T-cell (primary cell): ENCODE data around the gene OSBPL3. TPM values are rescaled to one million over a fixed set of nuclear protein-coding genes. Genes with fewer than 3 reads are reported as not detected.

Experiments used
- ATAC-seq, 4 experiments: fragments of 200-7000 bp in 3 of 4; fragments of 150-1000 bp in 1 of 4; cut with Tn5 transposase; replicated peaks in 1 of 4; 1 replicate in 3 of 4; 2 replicates in 1 of 4; pipeline ENCODE4 v1.10.0; 2021; ENCODE audit warnings: moderate library complexity in 3 of 4, mild to moderate bottlenecking in 2 of 4, moderate number of reproducible peaks in 1 of 4
- CTCF ChIA-PET, 2 donors: fragments of 300-600 bp; sonication (Branson Sonifier 250); formaldehyde crosslinking; loops; one replicate each; lab custom pipeline; 2022; ENCODE audit warnings: antibody characterized with exemption in 2 of 2; lab: Charles Lee
- POLR2A ChIA-PET, 2 donors: fragments of 300-600 bp; sonication (Branson Sonifier 250); formaldehyde crosslinking; loops; one replicate each; lab custom pipeline; 2022; ENCODE audit warnings: antibody characterized with exemption in 2 of 2; lab: Charles Lee
- DNase-seq, 35 experiments: peaks; one replicate each; pipeline versions ENCODE4 v3.0.0 to v3.0.0-alpha.2; 2013 to 2023
- H3K27ac ChIP-seq: one replicate; pipeline ENCODE4 v1.5.1; 2013; ENCODE audit warnings: low read length
- H3K27me3 ChIP-seq, 2 experiments: replicated peaks in 1 of 2; 1 replicate in 1 of 2; 2 replicates in 1 of 2; pipeline versions ENCODE4 v1.6.1 to v1.7.0; 2013; ENCODE audit warnings: low read length in 1 of 2, mixed read lengths in 1 of 2; ENCODE audit not compliant: control insufficient read depth in 2 of 2, insufficient read depth in 2 of 2; ENCODE audit errors: extremely low read depth in 1 of 2
- H3K36me3 ChIP-seq, 2 donors: 1 replicate in 1 of 2; 2 replicates in 1 of 2; pipeline versions ENCODE4 v1.6.1 to v1.7.0; 2013; ENCODE audit warnings: low read length in 1 of 2; ENCODE audit not compliant: control insufficient read depth in 2 of 2, insufficient read depth in 1 of 2; ENCODE audit errors: extremely low read depth in 1 of 2
- H3K4me1 ChIP-seq, 2 experiments: 1 replicate in 1 of 2; 2 replicates in 1 of 2; pipeline versions ENCODE4 v1.6.1 to v1.7.0; 2013; ENCODE audit warnings: low read length in 2 of 2, mixed read lengths in 1 of 2; ENCODE audit not compliant: insufficient read depth in 2 of 2, control insufficient read depth in 1 of 2; ENCODE audit errors: extremely low read depth in 1 of 2
- H3K4me3 ChIP-seq, 2 donors: 1 replicate in 1 of 2; 2 replicates in 1 of 2; pipeline versions ENCODE4 v1.5.1 to v1.7.0; 2013; ENCODE audit warnings: mild to moderate bottlenecking in 2 of 2, low read length in 1 of 2, moderate library complexity in 1 of 2; ENCODE audit not compliant: control insufficient read depth in 1 of 2; ENCODE audit errors: extremely low read depth in 1 of 2
- H3K9me3 ChIP-seq: 2 replicates; pipeline ENCODE4 v1.7.0; 2013
- H3K27ac Mint-ChIP-seq, 2 donors: one replicate each; pipeline ENCODE4 v1.8.0; 2020 to 2021; ENCODE audit warnings: mild to moderate bottlenecking in 2 of 2, mixed read lengths in 2 of 2
- H3K27me3 Mint-ChIP-seq, 2 donors: one replicate each; pipeline ENCODE4 v1.8.0; 2021 to 2022; ENCODE audit warnings: mixed read lengths in 2 of 2
- H3K36me3 Mint-ChIP-seq: one replicate; pipeline ENCODE4 v1.8.0; 2021; ENCODE audit warnings: mixed read lengths
- H3K4me1 Mint-ChIP-seq, 3 donors: one replicate each; pipeline ENCODE4 v1.8.0; 2020 to 2022; ENCODE audit warnings: mixed read lengths in 3 of 3, mild to moderate bottlenecking in 1 of 3
- H3K4me3 Mint-ChIP-seq, 3 donors: one replicate each; pipeline ENCODE4 v1.8.0; 2020 to 2022; ENCODE audit warnings: mild to moderate bottlenecking in 3 of 3, mixed read lengths in 3 of 3, moderate library complexity in 3 of 3
- H3K9me3 Mint-ChIP-seq, 3 donors: one replicate each; pipeline ENCODE4 v1.8.0; 2020 to 2022; ENCODE audit warnings: mixed read lengths in 3 of 3
- WGBS: methylation state at CpG from one replicate; pipeline ENCODE4 v1.1.5; 2013; ENCODE audit warnings: missing lambda C conversion rate; ENCODE audit not compliant: insufficient coverage; 5-methylcytosine and 5-hydroxymethylcytosine counted together
- total RNA-seq, 35 experiments: library from RNA in 6 of 35; stranded (reverse) in 6 of 35; fragments of 120-200 nt in 1 of 35; gene quantifications; one replicate each; pipeline versions ENCODE4 v1.2.1 to v1.2.4 and lab custom pipeline; 2013 to 2026

Gene OSBPL3
- total RNA-seq, 5 donors from 2014 or later (not counting 1 experiment from before 2014, with no cell fraction given) = 30.2 to 62.7 (median 54.7) TPM

- CTCF ChIA-PET = no interaction called here
Observed at GRCh38 chr7:24987331-24987842, 7.4 kb upstream of the OSBPL3 start.

GRCh38 chr7:24982917-24983316, 2.9 kb upstream of the OSBPL3 start:
- Mint-ChIP-seq H3K4me1 (peaks cover 29 to 39% (median 38%) of the 10 kb centered on the region in 3 donors), H3K4me3 (peak overlapping the region in 1 of 3 donors; percentile 86), H3K27me3 (no peaks in the 10 kb centered on the region), H3K27ac (no peak overlapping the region), H3K9me3 (no peaks in the 10 kb centered on the region), H3K36me3 (no peaks in the 10 kb centered on the region)
- peaks cover 0 to 5% of the 10 kb centered on the region in 2 experiments for H3K27me3 ChIP-seq
- H3K36me3 ChIP-seq = no peaks in the 10 kb centered on the region
- no peaks in the 10 kb centered on the region for H3K9me3 ChIP-seq
- no peak overlapping the region for H3K27ac ChIP-seq
- peaks cover 11 to 25% of the 10 kb centered on the region in 2 experiments for H3K4me1 ChIP-seq
- ChIA-PET CTCF (interaction anchor here in 1 of 2 donors (0.9 to 2.4 kb wide), 3 partner anchors 83 to 162 kb away, joined by 3 to 11 read pairs (median 3); no protein-coding TSS in a partner anchor), POLR2A (interaction anchor here in 1 of 2 donors (0.6 kb wide), 1 partner anchor 163 kb away, joined by 3 read pairs; no protein-coding TSS in a partner anchor)
- no peak overlapping the region for H3K4me3 ChIP-seq
- DNase-seq = peak in 1 of 35 experiments; percentile 23
- WGBS = no CpG with 5 or more reads among the region's 2 CpGs
- ATAC-seq = no peak

More at GRCh38 chr7:24987331-24987842, 7.4 kb upstream of the OSBPL3 start:
- H3K4me3 ChIP-seq = no peak overlapping the region
- Mint-ChIP-seq H3K27ac (no peak overlapping the region), H3K36me3 (no peaks in the 10 kb centered on the region), H3K9me3 (no peaks in the 10 kb centered on the region), H3K27me3 (no peaks in the 10 kb centered on the region), H3K4me1 (peaks cover 0 to 7% (median under 1%) of the 10 kb centered on the region in 3 donors), H3K4me3 (no peak overlapping the region)
- H3K9me3 ChIP-seq = no peaks in the 10 kb centered on the region
- no peaks in the 10 kb centered on the region for H3K4me1 ChIP-seq
- POLR2A ChIA-PET = no interaction called here
- no peaks in the 10 kb centered on the region for H3K36me3 ChIP-seq
- WGBS = no CpG with 5 or more reads among the region's 1 CpG
- ATAC-seq = no peak
- no peaks in the 10 kb centered on the region for H3K27me3 ChIP-seq
- no peak for DNase-seq
- no peak overlapping the region for H3K27ac ChIP-seq

GRCh38 chr7:24981171-24981951, 1.4 kb upstream of the OSBPL3 start:
- H3K4me3 ChIP-seq = peak overlapping the region; percentile 89 to 91
- no peak for ATAC-seq

GRCh38 chr7:24980534-24981170, 674 bp upstream of the OSBPL3 start:
- H3K9me3 Mint-ChIP-seq = no peaks in the 10 kb centered on the region
- H3K36me3 Mint-ChIP-seq = no peaks in the 10 kb centered on the region
- DNase-seq = peak in 25 of 35 experiments; percentile 5 to 45 (median 33)
- peaks cover 25 to 36% of the 10 kb centered on the region in 2 experiments for H3K4me1 ChIP-seq
- H3K9me3 ChIP-seq = no peaks in the 10 kb centered on the region
- WGBS = 2% methylated on average over 11 of the region's 26 CpGs
- H3K27me3 ChIP-seq = peaks cover 0 to 5% of the 10 kb centered on the region in 2 experiments
- peak overlapping the region; percentile 86 to 97 (median 96) for H3K4me3 Mint-ChIP-seq
- H3K36me3 ChIP-seq = no peaks in the 10 kb centered on the region
- ChIA-PET CTCF (interaction anchor here (1.0 to 5.0 kb wide), 4 partner anchors 88 to 405 kb away, joined by 3 to 43 read pairs (median 5); no protein-coding TSS in a partner anchor), POLR2A (no interaction called here)
- H3K4me3 ChIP-seq = peak overlapping the region; percentile 89 to 91
- H3K27ac ChIP-seq = peak overlapping the region; percentile 80
- no peaks in the 10 kb centered on the region for H3K27me3 Mint-ChIP-seq
- ATAC-seq = peak; percentile 7 to 27 (median 18)
- H3K4me1 Mint-ChIP-seq = peaks cover 52 to 61% (median 60%) of the 10 kb centered on the region in 3 donors
- peak overlapping the region; percentile 83 to 94 for H3K27ac Mint-ChIP-seq

More at GRCh38 chr7:24981171-24981951, 1.4 kb upstream of the OSBPL3 start:
- peaks cover 45 to 53% (median 53%) of the 10 kb centered on the region in 3 donors for H3K4me1 Mint-ChIP-seq
- WGBS = 2% methylated on average over 46 of the region's 52 CpGs
- Histone ChIP-seq H3K27ac (peak overlapping the region; percentile 80), H3K36me3 (no peaks in the 10 kb centered on the region), H3K27me3 (peaks cover 0 to 5% of the 10 kb centered on the region in 2 experiments), H3K4me1 (peaks cover 20 to 36% of the 10 kb centered on the region in 2 experiments), H3K9me3 (no peaks in the 10 kb centered on the region)
- H3K9me3 Mint-ChIP-seq = no peaks in the 10 kb centered on the region
- peak in 31 of 35 experiments; percentile 5 to 61 (median 27) for DNase-seq
- H3K4me3 Mint-ChIP-seq = peak overlapping the region; percentile 86 to 97 (median 96)
- POLR2A ChIA-PET = interaction anchor here in 1 of 2 donors (0.6 to 0.7 kb wide), 3 partner anchors 46 to 112 kb away, joined by 4 to 5 read pairs (median 4); no protein-coding TSS in a partner anchor
- no peaks in the 10 kb centered on the region for H3K36me3 Mint-ChIP-seq
- no peaks in the 10 kb centered on the region for H3K27me3 Mint-ChIP-seq
- CTCF ChIA-PET = interaction anchor here (0.6 to 2.4 kb wide), 7 partner anchors 42 to 406 kb away, joined by 3 to 11 read pairs (median 5); no protein-coding TSS in a partner anchor
- H3K27ac Mint-ChIP-seq = peak overlapping the region; percentile 83 to 94

GRCh38 chr7:24979470-24979862, 512 bp downstream of the OSBPL3 start:
- H3K36me3 Mint-ChIP-seq = peaks cover 4% of the 10 kb centered on the region
- Histone ChIP-seq H3K4me1 (peaks cover 27 to 36% of the 10 kb centered on the region in 2 experiments), H3K4me3 (peak overlapping the region; percentile 79 to 89), H3K9me3 (no peaks in the 10 kb centered on the region), H3K27me3 (peaks cover 0 to 5% of the 10 kb centered on the region in 2 experiments), H3K36me3 (no peaks in the 10 kb centered on the region), H3K27ac (peak overlapping the region; percentile 63)
- H3K4me3 Mint-ChIP-seq = peak overlapping the region; percentile 86 to 97 (median 96)
- 2% methylated on average over 36 of the region's 42 CpGs for WGBS
- peak; percentile 57 to 71 (median 66) for ATAC-seq
- H3K27me3 Mint-ChIP-seq = no peaks in the 10 kb centered on the region
- DNase-seq = peak; percentile 61 to 85 (median 75)
- H3K4me1 Mint-ChIP-seq = peaks cover 61 to 69% (median 68%) of the 10 kb centered on the region in 3 donors
- ChIA-PET CTCF (interaction anchor here (0.6 to 5.0 kb wide), 10 partner anchors 9 to 1708 kb away, joined by 3 to 43 read pairs (median 4); no protein-coding TSS in a partner anchor), POLR2A (interaction anchor here (0.7 to 1.5 kb wide), 3 partner anchors 43 to 158 kb away, joined by 3 to 6 read pairs (median 4); partner anchors contain the start of gene CYCS (in 1 of the 2))
- H3K27ac Mint-ChIP-seq = peak overlapping the region; percentile 91 to 94
- H3K9me3 Mint-ChIP-seq = no peaks in the 10 kb centered on the region
